HG02840 (cell line): ENCODE results near the gene HLA-DOB.
A peak's percentile ranks its signal among the peaks of the same experiment; 100 is the strongest.

Experiments used
- ATAC-seq: cut with Tn5 transposase; IDR thresholded peaks from one replicate; pipeline ENCODE4 v1.9.1; 2021; ENCODE audit warnings: mild to moderate bottlenecking, moderate library complexity, moderate number of reproducible peaks; ENCODE audit not compliant: unreplicated experiment, low FRiP score

The HLA-DOB gene

DNA sequence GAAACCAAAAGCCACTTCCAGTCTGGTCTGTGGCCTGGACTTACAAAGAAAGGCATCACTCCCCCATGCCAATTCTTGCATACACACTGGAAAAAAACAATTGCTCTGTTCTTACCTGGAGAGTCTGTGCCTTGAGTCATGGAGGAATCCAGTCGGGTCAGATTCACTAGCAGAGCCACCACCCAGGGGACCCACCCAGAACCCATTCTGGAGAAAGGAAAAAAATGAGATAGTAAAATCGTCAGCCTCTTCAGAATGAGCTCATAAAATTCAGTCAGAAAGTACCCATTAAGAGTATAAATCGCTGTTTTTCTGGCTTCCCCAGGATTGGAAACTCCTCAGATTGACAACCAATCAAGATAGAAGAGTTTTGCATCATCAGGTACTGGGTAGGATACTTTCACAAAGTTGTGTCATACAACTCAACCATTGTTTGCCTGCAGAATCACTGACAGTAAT lies at the start of gene HLA-DOB:
HLA-DOB (minus strand) TSS at position 257 of the 459 bp plus-strand sequence; CDS start at position 206, 51 bp downstream.
- ATAC-seq, result peak; percentile 42

DNA sequence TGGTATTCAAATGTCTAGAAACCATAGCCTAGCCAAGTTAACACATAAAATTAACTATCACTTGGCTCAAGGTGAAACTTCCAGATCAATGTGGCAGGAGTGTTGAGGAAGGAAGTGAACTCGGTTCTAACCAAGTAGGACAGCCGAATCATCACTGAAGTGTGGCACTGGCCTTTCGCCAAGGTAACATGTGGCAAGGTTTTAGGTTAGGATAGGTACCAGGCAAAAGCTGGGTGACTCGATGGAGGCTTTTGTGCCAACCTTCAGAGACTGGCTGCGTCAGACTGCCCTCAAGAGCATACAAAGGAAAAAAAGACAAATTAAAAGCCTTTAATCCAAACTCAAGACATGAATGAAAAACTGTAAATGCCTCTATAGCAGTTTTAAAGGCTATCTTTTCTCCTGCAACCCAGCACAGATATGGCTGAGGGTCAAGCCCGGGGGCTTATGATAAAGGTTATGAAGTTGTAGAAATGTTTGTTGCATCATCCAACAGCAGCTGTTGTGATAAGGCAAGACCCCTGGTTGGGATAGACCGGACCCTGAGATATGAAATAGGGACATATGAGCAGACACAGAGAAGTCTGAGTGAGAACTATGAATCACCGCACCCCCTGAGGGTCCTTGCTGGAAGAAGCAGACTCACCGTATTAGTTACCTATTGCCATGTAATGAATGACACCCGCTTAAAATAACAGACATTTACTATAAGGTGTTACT lies 49.1 kb upstream of the HLA-DOB start:
- ATAC-seq, result no peak

- no peak for ATAC-seq
Measured at GRCh38 chr6:32862725-32863124, 45.9 kb upstream of the HLA-DOB start.

- no peak for ATAC-seq
Measured at GRCh38 chr6:32860674-32861073, 43.9 kb upstream of the HLA-DOB start.

DNA sequence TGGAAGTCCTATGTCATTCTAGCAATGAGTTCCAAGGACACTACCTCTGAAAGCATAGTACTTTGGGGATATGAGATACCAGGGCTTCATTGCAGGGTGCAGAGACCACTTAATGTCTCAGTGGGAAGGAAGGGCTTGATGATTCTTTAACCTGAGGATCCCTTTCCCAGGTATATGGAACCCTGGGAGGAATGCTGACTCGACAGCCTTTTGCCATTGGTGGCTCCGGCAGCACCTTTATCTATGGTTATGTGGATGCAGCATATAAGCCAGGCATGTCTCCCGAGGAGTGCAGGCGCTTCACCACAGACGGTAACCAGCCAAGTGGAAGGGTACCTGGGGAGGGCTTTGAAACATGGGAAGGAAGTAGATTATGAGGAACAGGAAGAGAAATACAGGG lies 41.4 kb upstream of the HLA-DOB start:
- ATAC-seq, result no peak

- ATAC-seq, result no peak
Measured at GRCh38 chr6:32857156-32857891, 40.5 kb upstream of the HLA-DOB start.

- ATAC-seq, result no peak
Measured at GRCh38 chr6:32855467-32856174, 38.8 kb upstream of the HLA-DOB start.

DNA sequence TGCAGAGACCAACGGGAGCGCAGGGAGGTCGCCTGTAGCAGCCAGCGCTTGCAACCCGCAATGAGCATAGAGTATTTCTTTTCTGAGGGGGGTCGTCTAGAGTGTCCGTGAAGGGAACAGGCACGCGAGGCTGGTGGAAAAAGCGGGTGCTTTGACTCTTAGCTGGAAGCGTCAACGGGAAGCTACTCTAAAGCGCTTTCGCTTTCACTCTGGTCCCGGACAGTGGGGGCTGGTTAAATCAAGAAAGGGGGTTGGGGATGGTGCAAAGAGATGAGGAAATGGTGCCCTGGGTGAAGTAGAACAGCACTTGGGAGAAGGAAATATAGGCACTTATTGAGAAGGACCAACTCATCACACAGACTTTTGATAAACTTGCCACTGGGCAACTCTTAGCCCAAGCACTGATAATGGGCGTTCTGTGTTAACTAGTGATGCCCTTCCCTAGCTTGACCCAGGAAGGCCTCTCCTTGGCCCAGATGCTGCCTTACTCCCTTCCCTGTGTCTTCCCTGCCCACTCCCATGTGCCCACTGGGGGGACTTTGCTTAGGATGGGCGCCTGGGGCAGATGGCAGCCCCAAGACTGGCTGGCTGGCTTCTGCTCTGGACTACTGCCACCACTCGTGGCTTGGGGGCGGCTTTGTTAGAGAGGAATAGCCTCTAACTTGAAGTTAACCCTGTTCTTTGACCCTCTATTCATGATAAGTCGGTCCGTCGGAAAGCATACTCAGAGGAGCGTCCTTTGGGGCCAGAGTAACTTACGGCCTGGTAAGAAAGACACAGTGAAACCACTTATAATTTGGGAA lies 37.8 kb upstream of the HLA-DOB start:
- ATAC-seq, result peak; percentile 2

DNA sequence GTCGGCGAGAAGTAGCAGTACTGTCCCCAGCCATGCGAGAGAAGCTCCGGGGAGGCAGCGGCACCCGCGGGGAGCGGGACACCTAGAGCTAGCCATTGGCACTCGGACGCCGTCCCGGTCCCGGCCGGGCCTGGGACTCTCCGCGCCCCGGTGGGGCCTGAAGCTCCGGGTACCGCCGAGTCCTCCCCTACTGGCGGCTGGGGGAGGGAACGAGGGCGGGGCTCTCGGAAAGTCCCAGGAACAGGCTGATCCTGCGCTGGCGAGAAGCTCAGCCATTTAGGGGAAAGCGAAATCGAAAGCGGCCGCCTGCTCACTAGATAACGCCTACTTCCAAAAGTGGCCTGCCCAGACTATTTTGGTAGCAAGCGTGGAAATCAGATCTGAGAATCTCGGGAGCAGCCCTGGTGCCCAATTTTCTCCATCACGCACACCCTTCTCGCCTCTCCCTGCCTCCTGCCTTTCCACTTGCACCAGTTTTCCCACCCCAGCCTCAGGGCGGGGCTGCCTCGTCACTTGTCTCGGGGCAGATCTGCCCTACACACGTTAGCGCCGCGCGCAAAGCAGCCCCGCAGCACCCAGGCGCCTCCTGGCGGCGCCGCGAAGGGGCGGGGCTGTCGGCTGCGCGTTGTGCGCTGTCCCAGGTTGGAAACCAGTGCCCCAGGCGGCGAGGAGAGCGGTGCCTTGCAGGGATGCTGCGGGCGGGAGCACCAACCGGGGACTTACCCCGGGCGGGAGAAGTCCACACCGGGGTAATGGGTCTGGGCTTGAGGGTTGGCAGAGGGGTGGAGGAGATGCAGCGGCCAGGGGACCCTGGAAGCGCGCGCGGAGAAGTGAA lies 37.0 kb upstream of the HLA-DOB start, which contains the start of the genes PSMB9 and TAP1:
PSMB9 (plus strand) TSS at position 652 of the 835 bp plus-strand sequence; CDS start at position 690, 38 bp downstream.
TAP1 (minus strand) TSS at position 164 of the 835 bp plus-strand sequence; CDS start at position 96, 68 bp downstream.
- ATAC-seq, result peak; percentile 72

- ATAC-seq, result peak; percentile 22
Measured at GRCh38 chr6:32852844-32853540, 36.2 kb upstream of the HLA-DOB start.

GRCh38 chr6:32852018-32852843 lies 35.4 kb upstream of the HLA-DOB start:
- ATAC-seq, result no peak

- ATAC-seq, result no peak
Measured at GRCh38 chr6:32851025-32851424, 34.2 kb upstream of the HLA-DOB start.

DNA sequence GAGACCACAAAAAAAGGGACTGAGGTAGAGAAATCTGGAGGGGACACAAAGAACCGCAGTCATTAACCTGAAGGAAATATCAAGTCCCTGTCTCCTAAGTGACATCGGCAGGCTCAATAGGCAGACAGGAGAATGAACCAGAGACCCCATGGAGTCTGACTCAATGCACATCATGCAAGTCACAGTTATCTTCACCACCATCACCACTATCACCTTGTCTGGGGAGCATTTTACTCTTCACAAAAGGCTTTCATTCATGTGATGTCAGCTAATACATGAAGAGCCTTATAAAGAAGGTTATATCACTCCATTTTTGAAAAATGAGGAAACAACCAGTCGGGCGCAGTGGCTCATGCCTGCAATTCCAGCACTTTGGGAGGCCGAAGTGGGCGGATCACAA lies 32.3 kb upstream of the HLA-DOB start:
- no peak for ATAC-seq

GRCh38 chr6:32847795-32848194 lies 31.0 kb upstream of the HLA-DOB start:
- no peak for ATAC-seq

- no peak for ATAC-seq
Measured at GRCh38 chr6:32847004-32847403, 30.2 kb upstream of the HLA-DOB start.

- ATAC-seq, result no peak
Measured at GRCh38 chr6:32845384-32845884, 28.6 kb upstream of the HLA-DOB start.

- ATAC-seq, result no peak
Measured at GRCh38 chr6:32844839-32845383, 28.1 kb upstream of the HLA-DOB start.
